NCI-H1092 (cell line): ENCODE measurements around the gene CD34.
A peak's percentile ranks its signal among the peaks of the same experiment; 100 is the strongest.

Experiments
- DNase-seq: peaks from one replicate; lab custom pipeline; 2025; lab: John Stamatoyannopoulos, UW

The CD34 gene

GRCh38 chr1:207873055-207873890 is 37.7 kb downstream of the CD34 start:
- DNase-seq, result no peak

DNA sequence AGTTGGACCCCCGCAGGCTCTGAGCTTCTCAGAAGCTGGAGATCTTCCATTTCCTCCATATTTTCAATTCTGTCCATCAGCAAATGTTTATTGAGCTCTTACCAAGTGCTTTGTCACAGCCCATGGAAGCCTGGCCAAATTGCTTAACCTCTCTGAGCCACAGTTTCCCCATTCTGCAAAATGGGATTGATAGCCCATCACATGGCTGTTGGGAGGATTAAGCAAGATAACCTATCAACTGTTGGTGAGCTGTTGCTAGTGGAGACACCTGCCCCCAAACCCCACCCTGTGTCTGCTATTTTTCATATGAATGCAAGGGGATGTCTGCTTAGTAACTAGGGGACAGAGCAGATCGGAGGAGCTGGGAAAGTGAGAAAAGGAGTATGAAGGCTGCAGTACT is 38.3 kb downstream of the CD34 start:
- DNase-seq, result no peak

- no peak for DNase-seq
These were observed 39.7 kb downstream of the CD34 start for GRCh38 chr1:207871117-207871649.

DNA sequence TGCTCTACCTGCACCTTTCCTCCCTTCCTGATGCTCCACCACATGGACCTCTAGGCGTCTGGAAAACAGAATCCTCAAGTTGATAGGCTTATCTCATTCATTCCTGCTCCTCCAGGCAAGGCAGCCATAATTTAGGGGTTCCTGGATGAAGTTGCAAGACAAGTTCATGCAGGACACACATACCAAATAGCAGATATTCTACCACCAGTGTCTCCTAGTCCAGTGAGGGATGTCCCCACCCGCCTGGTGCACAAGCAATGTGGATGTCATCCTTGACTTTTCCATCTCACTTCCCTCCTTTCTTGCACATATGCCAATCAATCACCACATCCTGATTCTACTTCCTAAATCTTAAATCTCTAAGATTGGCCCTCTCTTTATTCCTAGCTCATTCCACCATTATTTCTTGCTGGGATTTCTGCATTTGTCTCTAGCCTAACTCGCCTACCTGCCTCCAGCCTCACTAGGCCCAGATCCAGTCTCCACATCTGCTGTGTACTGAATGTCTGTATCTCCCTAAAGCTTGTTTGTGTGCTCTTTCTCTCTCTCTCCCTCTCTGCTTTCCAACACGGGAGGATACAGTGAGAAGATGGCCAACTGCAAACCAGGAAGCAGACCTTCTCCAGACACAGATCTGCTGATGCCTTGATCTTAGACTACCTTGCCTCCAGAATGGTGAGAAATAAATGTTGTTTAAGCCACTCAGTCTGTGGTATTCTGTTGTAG is 40.5 kb downstream of the CD34 start:
- no peak for DNase-seq

GRCh38 chr1:207869859-207870258 is 41.1 kb downstream of the CD34 start:
- DNase-seq, result no peak

DNA sequence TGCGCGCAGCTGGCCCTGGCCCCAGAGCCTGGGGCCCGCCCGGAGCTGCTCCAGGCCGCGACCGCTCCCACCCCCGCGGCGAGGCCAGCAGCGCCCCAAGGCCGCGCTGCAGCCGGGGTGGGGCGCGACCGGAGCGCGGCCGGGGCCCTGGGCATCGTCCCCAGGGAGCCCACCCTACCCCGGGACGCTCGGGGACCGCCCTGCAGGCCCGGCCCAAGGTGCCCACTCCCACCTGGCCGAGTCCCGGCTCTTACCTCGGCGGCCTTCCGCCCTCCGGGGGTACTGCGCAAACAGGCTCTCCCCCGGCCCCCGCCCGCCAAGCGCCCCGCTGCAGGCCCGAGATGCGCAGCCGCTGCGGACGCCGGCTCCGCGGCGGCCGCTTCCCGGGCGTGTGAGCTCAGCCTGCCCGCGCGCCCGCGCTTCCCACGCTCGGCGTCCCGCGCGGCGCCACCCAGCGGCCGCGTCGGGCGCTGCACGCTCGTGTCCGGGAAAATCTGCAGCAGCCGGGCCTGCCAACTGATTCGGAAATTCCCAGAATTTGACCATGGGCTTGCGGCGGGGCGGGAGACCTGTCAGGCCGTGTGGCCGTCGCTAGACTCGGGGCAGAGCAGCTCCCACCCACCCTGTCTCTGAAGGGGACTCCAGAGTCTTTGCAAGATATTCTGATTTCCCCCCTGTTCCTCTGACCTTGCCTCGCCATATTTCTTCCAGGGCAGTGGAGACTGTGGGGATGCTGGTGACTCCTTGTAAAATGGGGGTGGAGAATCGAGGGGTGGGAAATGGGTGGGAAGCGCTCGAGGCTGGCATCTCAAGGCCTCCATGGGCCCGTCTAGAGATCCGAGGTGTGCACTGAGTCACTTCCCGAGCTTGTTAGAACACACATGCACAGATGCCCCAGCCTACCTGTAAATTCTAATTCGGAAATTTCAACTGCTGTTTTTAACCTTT is 41.9 kb downstream of the CD34 start:
- peak; percentile 62 for DNase-seq

DNA sequence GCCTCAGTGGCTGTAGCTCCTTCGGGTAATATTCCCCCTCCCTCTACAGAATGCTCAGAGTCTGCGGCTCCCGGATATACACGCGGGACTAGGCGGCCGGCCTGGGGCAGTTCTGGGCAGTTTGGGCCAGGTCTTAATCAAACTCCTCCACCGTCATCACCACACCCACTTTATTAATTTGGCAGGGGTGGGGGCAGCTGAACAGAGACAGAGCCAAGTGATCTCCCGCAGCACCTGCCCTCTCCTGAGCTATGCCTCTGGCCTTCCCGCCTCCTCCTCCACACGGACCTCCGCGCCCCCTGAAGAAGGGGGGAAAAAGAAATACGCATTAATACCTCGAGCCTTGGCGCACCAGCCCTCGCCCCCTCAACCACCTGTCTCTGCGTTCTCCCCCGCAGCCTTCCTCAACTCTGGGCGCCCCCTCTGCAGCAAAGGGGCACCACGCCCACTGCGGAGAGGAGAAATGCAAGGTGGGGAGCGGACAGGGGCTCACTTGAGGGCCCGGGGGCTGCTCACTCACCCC is 42.6 kb downstream of the CD34 start:
- DNase-seq, result no peak

DNA sequence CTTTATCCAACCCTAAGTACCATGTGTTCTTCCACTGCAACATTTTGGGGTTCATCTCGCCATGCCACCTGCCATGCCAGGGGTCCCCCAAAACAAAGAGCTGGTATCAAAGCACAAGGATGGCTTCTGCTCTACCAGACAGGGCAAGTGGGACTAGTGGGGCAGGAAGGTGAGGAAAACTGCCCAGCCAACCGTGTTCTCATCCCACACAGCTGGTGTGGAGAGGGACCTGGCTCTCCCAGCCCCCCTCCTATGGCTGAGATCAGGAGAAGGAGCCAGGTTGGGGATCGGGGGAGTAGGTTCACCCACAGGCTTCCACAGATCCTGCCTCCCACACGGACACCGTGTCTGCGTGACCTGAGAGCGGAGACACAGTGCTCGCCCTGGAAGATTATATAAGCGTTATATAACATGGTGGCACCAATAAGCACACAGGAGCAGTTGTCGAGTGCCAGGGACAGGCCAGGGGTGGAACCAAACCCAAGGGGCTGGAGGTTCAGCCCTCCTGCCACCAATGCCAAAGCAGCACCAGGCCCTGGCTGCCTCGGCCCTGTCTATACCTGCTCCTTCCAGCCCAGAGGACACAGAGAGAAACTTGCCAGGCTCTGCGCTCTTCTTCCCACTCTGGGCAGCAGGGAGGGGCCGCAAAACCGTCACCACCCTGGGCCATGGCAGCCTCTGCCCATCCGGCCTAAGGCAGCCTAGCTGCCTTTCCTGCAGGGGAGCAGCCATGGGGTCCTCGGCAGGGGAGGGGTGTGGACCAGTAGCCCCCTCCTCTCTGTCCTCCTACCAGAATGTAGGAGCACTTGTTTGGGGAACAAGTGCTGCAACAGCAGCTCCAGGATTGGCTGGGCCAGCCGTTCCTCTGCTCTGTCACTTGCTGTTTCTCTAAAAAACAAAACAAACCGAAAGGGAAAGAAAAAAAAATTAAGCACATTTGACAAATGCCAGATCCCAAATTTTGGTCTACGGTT is 43.5 kb downstream of the CD34 start:
- DNase-seq, result no peak

GRCh38 chr1:207866471-207867135 is 44.3 kb downstream of the CD34 start:
- DNase-seq, result no peak

- DNase-seq, result no peak
These were observed 46.9 kb downstream of the CD34 start for GRCh38 chr1:207863893-207864535.

GRCh38 chr1:207862241-207862787 is 48.6 kb downstream of the CD34 start:
- DNase-seq, result no peak

DNA sequence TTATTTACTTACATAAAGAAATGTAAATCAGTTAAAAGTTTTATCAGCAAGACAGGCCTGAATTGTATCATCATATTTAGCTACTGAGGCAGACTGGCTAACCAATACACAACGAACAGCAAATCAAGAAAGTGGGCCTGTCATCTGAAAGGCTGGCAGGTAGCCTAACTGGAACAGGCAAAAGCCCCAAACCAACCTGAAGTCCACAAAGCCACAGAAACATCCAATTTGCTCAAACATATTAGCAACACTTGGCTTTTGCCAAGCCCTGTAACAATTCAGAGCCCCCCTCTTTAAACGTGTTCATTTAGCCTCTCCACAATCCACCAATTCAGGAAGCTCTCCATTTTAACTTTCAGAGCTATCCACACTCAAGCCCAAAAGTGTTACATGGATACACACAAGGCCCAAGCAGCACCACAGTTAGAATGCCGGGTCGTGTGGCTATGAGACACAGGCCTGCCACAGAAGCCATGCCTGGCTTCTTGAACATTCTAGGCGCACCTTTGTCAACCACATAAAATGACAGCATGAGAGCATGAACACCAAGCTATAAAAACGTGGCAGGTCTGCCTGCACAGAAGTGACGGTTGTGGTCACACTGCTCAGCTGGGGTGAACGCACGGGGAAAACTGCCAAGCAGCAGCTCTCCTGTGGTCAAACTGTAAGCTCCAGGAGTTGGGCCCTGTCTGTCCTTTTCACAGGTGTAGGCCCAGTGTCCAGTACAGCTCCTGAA is 49.3 kb downstream of the CD34 start:
- DNase-seq, result no peak

DNA sequence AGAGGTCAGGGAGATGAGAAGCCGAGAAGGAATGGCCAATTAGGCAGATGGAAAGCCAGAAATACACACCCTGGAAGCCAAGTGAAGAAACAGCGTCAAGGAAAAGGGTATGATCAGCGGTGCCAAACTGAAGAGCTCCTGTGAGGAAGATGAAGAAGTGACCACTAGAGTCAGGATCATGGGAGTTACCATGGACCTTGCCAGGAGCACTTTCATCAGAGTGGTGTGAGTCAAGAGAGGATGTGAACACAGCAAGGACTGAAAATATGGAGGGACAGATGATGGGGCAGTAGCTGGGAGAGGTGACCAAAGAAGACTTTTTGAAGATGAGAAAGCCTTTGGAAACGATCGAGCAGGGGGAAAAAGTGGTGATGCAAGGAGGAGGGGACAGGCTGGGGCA is 50.4 kb downstream of the CD34 start:
- DNase-seq, result no peak

- DNase-seq, result no peak
These were observed 52.1 kb downstream of the CD34 start for GRCh38 chr1:207858806-207859205.

GRCh38 chr1:207858281-207858680 is 52.6 kb downstream of the CD34 start:
- no peak for DNase-seq

GRCh38 chr1:207857447-207857846 is 53.5 kb downstream of the CD34 start:
- no peak for DNase-seq

GRCh38 chr1:207856276-207857023 is 54.5 kb downstream of the CD34 start:
- DNase-seq, result no peak

DNA sequence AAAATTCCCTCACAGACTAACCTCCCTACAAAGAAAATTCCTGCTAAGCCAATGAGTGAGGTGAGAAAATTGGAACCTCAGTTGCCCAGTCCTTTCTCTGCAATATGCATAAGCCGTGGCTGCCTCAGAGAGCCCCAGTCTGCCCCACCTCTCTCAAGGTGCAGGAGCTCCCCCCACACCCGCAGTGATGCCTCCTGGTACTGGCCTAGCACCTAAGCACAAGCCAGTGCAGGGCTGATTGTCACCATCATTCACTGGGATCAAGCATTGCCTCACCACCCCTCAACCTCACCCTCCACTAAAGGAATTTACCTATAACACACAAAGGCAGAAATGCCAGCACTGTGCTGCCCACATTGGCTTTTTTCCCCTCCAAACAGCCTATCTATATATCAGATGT is 56.9 kb downstream of the CD34 start:
- DNase-seq, result no peak
